PC-3 (cell line): ENCODE results near the gene DCLK1. TPM values are rescaled to one million over a fixed set of nuclear protein-coding genes. Genes with fewer than 3 reads are reported as not detected.

Experiments
- ATAC-seq: fragments of 200-7000 bp; cut with Tn5 transposase; 2 replicates; pipeline ENCODE4 v1.9.1; 2020; ENCODE audit warnings: mild to moderate bottlenecking, moderate library complexity
- BruUV-seq: library from RNA; stranded (reverse); fragments of 400-500 nt; replicated peaks from 2 replicates; lab custom pipeline; 2021; lab: Mats Ljungman, UMichigan
- CTCF ChIA-PET: fragments of 300-600 bp; sonication (Branson Sonifier 250); formaldehyde crosslinking; loops from one replicate; lab custom pipeline; 2022; ENCODE audit warnings: antibody characterized with exemption; lab: Charles Lee
- POLR2A ChIA-PET: fragments of 300-600 bp; sonication (Branson Sonifier 250); formaldehyde crosslinking; loops from one replicate; lab custom pipeline; 2022; ENCODE audit warnings: antibody characterized with exemption; ENCODE audit not compliant: unreplicated experiment; lab: Charles Lee
- DNase-seq: peaks from one replicate; pipeline ENCODE4 v3.0.0-alpha.2; 2015
- H2AFZ ChIP-seq: fragments of 300-600 bp; sonication (generic); 2 replicates; pipeline ENCODE4 v1.6.0; 2016; ENCODE audit warnings: antibody characterized with exemption, low read length
- H3F3A ChIP-seq: fragments of 300-600 bp; sonication (generic); one replicate; pipeline ENCODE4 v1.6.0; 2017; ENCODE audit warnings: antibody characterized with exemption, low read length, control low read depth, mild to moderate bottlenecking; ENCODE audit not compliant: unreplicated experiment
- H3K27ac ChIP-seq: fragments of 300-600 bp; sonication (generic); 2 replicates; pipeline ENCODE4 v1.5.1; 2016; ENCODE audit warnings: mild to moderate bottlenecking, low read length
- H3K27me3 ChIP-seq: fragments of 300-600 bp; sonication (generic); 2 replicates; pipeline ENCODE4 v1.6.1; 2016; ENCODE audit warnings: low read length, mixed read lengths
- H3K36me3 ChIP-seq: fragments of 300-600 bp; sonication (generic); 2 replicates; pipeline ENCODE4 v1.6.1; 2016; ENCODE audit warnings: low read depth, mixed run types, low read length, mixed read lengths
- H3K4me1 ChIP-seq: fragments of 300-600 bp; sonication (generic); 2 replicates; pipeline ENCODE4 v1.5.1; 2016; ENCODE audit warnings: low read length; ENCODE audit not compliant: insufficient read depth
- H3K4me2 ChIP-seq: fragments of 300-600 bp; sonication (generic); 2 replicates; pipeline ENCODE4 v1.6.0; 2016; ENCODE audit warnings: low read length
- H3K4me3 ChIP-seq: fragments of 300-600 bp; sonication (generic); 2 replicates; pipeline ENCODE4 v1.5.1; 2016; ENCODE audit warnings: mild to moderate bottlenecking, low read length, mixed read lengths
- H3K79me2 ChIP-seq: fragments of 300-600 bp; sonication (generic); 2 replicates; pipeline ENCODE4 v1.6.1; 2017; ENCODE audit warnings: low read length, mixed read lengths
- H3K9ac ChIP-seq: fragments of 300-600 bp; sonication (generic); 2 replicates; pipeline ENCODE4 v1.6.0; 2016; ENCODE audit warnings: mild to moderate bottlenecking, low read length
- H3K9me2 ChIP-seq: fragments of 300-600 bp; sonication (generic); replicated peaks from 2 replicates; pipeline ENCODE4 v1.6.1; 2016; ENCODE audit warnings: mixed run types, low read length, mixed read lengths
- H3K9me3 ChIP-seq: fragments of 300-600 bp; sonication (generic); 2 replicates; pipeline ENCODE4 v1.6.1; 2016; ENCODE audit warnings: low read length, mixed read lengths
- H4K20me1 ChIP-seq: fragments of 300-600 bp; sonication (generic); 2 replicates; pipeline ENCODE4 v1.6.1; 2016; ENCODE audit warnings: low read length, mixed read lengths
- EZH2 ChIP-seq: fragments of 300-600 bp; sonication (generic); IDR thresholded peaks from one replicate; pipeline ENCODE4 v1.6.1; 2017; ENCODE audit warnings: antibody characterized with exemption, mild to moderate bottlenecking, low read length; ENCODE audit not compliant: unreplicated experiment
- EZH2phosphoT487 ChIP-seq: fragments of 300-600 bp; sonication (generic); IDR thresholded peaks from 2 replicates; pipeline ENCODE4 v1.6.1; 2018; ENCODE audit warnings: mild to moderate bottlenecking, antibody characterized with exemption, low read length, borderline replicate concordance
- intact Hi-C: fragments of 100-400 bp; cut with micrococcal nuclease; formaldehyde crosslinking; loops from 2 replicates; pipeline ENCODE4 v1.9.0; 2023
- total RNA-seq: library from RNA; depleted of rRNA; stranded (reverse); fragments of >200 nt; gene quantifications from 2 replicates; pipeline ENCODE4 v1.2.3, GENCODE V29; 2014
- TF ChIP-seq, protein P1 (sequence below): fragments of 300-600 bp; sonication (generic); conservative IDR thresholded peaks from 2 replicates; pipeline ENCODE4 v1.5.1; 2017; ENCODE audit warnings: antibody characterized with exemption, low read depth, mild to moderate bottlenecking, low read length

The DCLK1 gene
- total RNA-seq, 1 experiment from 2014 or later = not detected

- Histone ChIP-seq H3K27me3 (no peaks in the 10 kb centered on the region), H3K27ac (no peak overlapping the region), H4K20me1 (no peaks in the 10 kb centered on the region), H3K4me2 (no peak overlapping the region), H3K36me3 (no peaks in the 10 kb centered on the region), H3K9me2 (no peaks in the 10 kb centered on the region), H3K4me1 (peaks cover 49% of the 10 kb centered on the region), H3K79me2 (no peaks in the 10 kb centered on the region), H3K9ac (no peak overlapping the region), H3K9me3 (no peaks in the 10 kb centered on the region), H3K4me3 (no peak overlapping the region), H2AFZ (no peak overlapping the region), H3F3A (peaks cover 5% of the 10 kb centered on the region)
- ChIA-PET POLR2A (no interaction called here), CTCF (no interaction called here)
- no TSS peak for BruUV-seq
- intact Hi-C loops = no loop called here
- no peak for ATAC-seq
- no peak for DNase-seq
- TF ChIP-seq EZH2 (no peak), EZH2phosphoT487 (no peak)
- TF ChIP-seq, protein P1, sequence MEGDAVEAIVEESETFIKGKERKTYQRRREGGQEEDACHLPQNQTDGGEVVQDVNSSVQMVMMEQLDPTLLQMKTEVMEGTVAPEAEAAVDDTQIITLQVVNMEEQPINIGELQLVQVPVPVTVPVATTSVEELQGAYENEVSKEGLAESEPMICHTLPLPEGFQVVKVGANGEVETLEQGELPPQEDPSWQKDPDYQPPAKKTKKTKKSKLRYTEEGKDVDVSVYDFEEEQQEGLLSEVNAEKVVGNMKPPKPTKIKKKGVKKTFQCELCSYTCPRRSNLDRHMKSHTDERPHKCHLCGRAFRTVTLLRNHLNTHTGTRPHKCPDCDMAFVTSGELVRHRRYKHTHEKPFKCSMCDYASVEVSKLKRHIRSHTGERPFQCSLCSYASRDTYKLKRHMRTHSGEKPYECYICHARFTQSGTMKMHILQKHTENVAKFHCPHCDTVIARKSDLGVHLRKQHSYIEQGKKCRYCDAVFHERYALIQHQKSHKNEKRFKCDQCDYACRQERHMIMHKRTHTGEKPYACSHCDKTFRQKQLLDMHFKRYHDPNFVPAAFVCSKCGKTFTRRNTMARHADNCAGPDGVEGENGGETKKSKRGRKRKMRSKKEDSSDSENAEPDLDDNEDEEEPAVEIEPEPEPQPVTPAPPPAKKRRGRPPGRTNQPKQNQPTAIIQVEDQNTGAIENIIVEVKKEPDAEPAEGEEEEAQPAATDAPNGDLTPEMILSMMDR = no peak
Measured at GRCh38 chr13:35887115-35887666, 244.0 kb downstream of the DCLK1 start.

DNA sequence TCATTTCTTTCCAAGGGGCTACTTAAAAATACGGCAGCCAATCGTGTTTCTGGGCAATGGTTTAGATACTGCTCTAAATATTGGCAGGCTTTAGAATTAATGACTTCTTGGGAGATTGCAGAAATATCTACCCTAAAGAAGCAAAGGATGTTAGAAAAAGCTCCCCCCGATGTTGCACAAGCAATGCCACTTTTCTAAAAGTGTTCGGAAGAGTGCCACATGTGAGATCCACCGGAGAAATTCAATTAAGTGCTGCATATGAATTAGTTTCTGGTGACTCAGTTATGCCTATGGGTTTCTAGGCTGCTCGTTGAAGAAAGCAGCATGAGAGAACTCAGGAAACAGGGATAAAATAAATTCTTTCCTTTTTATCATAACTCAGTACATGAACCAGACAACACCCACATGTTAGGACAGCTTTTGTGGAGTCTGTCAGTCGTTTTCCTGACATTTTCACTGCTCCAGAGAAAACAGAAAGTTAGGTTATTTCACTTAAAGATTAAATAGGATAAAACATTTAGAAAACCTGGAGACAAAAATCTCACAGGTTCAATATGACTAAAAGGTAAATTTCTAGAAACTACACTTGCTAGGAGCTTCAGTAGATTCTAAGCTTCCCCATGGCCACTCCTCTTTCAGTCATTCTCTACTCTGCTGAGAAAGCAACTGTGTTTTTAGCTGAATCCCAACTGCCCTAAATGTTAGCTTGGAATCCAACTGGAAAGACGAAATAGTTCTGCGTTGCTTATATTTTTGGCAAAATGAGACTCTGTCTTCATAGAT is 244.7 kb downstream of the DCLK1 start:
- no peak overlapping the region for H3K4me3 ChIP-seq
- TF ChIP-seq, protein P1 = no peak
- TF ChIP-seq EZH2 = no peak
- TF ChIP-seq EZH2phosphoT487 = no peak
- no peaks in the 10 kb centered on the region for H3K9me2 ChIP-seq
- intact Hi-C loops = no loop called here
- ATAC-seq (no peak), DNase-seq (no peak)
- BruUV-seq = no TSS peak
- no peaks in the 10 kb centered on the region for H4K20me1 ChIP-seq
- no peak overlapping the region for H2AFZ ChIP-seq
- peaks cover under 1% of the 10 kb centered on the region for H3F3A ChIP-seq
- ChIA-PET POLR2A (no interaction called here), CTCF (no interaction called here)
- no peak overlapping the region for H3K27ac ChIP-seq
- H3K4me2 ChIP-seq = no peak overlapping the region
- H3K27me3 ChIP-seq = no peaks in the 10 kb centered on the region
- no peaks in the 10 kb centered on the region for H3K36me3 ChIP-seq
- no peaks in the 10 kb centered on the region for H3K9me3 ChIP-seq
- H3K4me1 ChIP-seq = peaks cover 44% of the 10 kb centered on the region
- no peaks in the 10 kb centered on the region for H3K79me2 ChIP-seq
- no peak overlapping the region for H3K9ac ChIP-seq

DNA sequence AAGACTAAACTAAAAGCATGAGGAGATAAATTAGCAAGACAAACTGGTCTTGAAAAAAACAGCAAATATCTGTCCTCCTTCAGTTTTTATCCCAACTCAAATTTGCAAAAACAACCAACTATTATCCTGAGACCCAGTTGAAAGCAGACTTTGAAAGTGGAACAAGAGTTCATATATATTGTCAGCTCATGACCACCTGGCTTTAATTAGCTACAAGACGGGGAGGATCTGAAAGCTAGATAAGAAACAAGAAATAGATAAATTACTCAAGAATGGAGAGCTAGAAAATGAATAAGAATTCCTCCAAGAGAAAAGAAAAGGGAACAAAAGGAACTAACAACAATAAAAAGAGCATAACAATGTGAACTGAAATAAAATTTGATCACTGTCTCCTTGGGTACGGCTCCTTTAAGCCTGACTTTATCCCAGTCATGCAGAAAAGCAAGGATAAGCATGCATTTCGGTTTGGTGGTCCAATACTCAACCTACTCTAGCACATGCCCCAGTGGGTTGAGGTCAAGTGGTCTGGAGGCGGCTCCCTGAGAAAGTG is 246.9 kb downstream of the DCLK1 start:
- TF ChIP-seq, protein P1 = no peak
- TF ChIP-seq EZH2 = no peak
- no peak for TF ChIP-seq EZH2phosphoT487
- no peak overlapping the region for H3K4me2 ChIP-seq
- no peak overlapping the region for H3K9ac ChIP-seq
- H3K79me2 ChIP-seq = no peaks in the 10 kb centered on the region
- no peaks in the 10 kb centered on the region for H3F3A ChIP-seq
- H3K27me3 ChIP-seq = no peaks in the 10 kb centered on the region
- no peaks in the 10 kb centered on the region for H3K9me2 ChIP-seq
- no peaks in the 10 kb centered on the region for H3K36me3 ChIP-seq
- POLR2A ChIA-PET = no interaction called here
- intact Hi-C loops = no loop called here
- DNase-seq (no peak), ATAC-seq (no peak)
- H4K20me1 ChIP-seq = no peaks in the 10 kb centered on the region
- no peak overlapping the region for H3K27ac ChIP-seq
- CTCF ChIA-PET = no interaction called here
- BruUV-seq = no TSS peak
- H3K9me3 ChIP-seq = no peaks in the 10 kb centered on the region
- H2AFZ ChIP-seq = no peak overlapping the region
- H3K4me1 ChIP-seq = peaks cover 26% of the 10 kb centered on the region
- no peak overlapping the region for H3K4me3 ChIP-seq
